ENCODE data around the gene EHD1. TPM values are rescaled to one million over a fixed set of nuclear protein-coding genes. Genes with fewer than 3 reads are reported as not detected.

EHD1 gene
- total RNA-seq, 2 donors from 2014 or later: 18.7 to 45.2 TPM

DNA sequence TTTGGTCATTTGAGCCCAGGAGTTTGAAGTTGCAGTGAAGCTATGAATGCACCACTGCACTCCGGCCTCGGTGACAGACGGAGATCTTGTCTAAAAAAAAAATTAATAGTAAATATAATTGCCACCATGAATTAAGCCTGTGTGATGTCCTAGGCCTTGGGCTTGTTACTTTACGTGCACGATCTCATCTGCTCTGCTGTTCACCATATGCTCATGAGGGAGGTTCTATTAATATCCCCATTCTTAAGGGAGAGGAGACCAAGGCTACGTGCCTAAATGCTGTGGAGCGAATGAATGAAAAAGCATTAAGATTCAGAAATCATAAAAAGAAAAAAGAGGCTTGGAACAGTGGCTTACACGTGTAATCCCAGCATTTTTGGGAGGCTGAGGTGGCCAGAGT is 41.2 kb upstream of the EHD1 start:
- no peak for ATAC-seq
- H3K4me3 ChIP-seq: no peak overlapping the region
- H3K4me1 ChIP-seq: peaks cover 35% of the 10 kb centered on the region
- no peaks in the 10 kb centered on the region for H3K9me3 ChIP-seq
- WGBS, 2 donors: 83 to 91% methylated on average over 8 of the region's 8 CpGs
- intact Hi-C loops (cut with DNase I): no loop called here
- TF ChIP-seq, protein P1, sequence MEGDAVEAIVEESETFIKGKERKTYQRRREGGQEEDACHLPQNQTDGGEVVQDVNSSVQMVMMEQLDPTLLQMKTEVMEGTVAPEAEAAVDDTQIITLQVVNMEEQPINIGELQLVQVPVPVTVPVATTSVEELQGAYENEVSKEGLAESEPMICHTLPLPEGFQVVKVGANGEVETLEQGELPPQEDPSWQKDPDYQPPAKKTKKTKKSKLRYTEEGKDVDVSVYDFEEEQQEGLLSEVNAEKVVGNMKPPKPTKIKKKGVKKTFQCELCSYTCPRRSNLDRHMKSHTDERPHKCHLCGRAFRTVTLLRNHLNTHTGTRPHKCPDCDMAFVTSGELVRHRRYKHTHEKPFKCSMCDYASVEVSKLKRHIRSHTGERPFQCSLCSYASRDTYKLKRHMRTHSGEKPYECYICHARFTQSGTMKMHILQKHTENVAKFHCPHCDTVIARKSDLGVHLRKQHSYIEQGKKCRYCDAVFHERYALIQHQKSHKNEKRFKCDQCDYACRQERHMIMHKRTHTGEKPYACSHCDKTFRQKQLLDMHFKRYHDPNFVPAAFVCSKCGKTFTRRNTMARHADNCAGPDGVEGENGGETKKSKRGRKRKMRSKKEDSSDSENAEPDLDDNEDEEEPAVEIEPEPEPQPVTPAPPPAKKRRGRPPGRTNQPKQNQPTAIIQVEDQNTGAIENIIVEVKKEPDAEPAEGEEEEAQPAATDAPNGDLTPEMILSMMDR (IDR thresholded peaks at IDR 0.05): no peak
- TF ChIP-seq POLR2A (IDR thresholded peaks at IDR 0.05): no peak
- no peak overlapping the region for H3K27ac ChIP-seq
- DNase-seq: no peak
- no peaks in the 10 kb centered on the region for H3K27me3 ChIP-seq
- no peaks in the 10 kb centered on the region for H3K36me3 ChIP-seq (replicated peaks in 1 of 2; ENCODE audit: insufficient read depth in 1 of 2, low read depth in 2 of 2)

DNA sequence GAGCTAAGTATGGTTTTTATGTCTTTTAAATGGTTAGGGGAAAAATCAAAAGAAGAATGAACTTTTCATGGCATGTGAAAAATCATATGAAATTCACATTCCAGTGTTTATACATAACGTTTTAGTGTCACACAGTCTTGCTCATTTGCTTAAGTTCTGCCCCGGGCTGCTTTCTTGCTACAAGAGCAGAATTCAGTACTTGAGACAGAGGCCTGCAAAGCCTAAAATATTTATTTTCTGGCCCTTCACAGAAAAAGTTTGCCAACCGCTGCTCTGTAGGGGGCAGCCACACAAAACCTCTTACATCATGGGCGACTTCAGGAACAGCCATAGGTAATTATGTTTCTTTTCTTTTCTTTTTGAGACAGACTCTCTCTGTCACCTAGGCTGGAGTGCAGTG is 39.6 kb upstream of the EHD1 start:
- WGBS, 2 donors: 9 to 11% methylated on average over 4 of the region's 4 CpGs
- Histone ChIP-seq H3K9me3 (no peaks in the 10 kb centered on the region), H3K4me3 (no peak overlapping the region), H3K36me3 (replicated peaks in 1 of 2; ENCODE audit: insufficient read depth in 1 of 2, low read depth in 2 of 2) (no peaks in the 10 kb centered on the region), H3K27ac (peak overlapping the region; percentile 35 to 82 (median 76)), H3K27me3 (no peaks in the 10 kb centered on the region), H3K4me1 (peaks cover 30% of the 10 kb centered on the region)
- TF ChIP-seq, protein P1 (IDR thresholded peaks at IDR 0.05): peak in 2 of 7 experiments; percentile 4 to 8
- no peak for TF ChIP-seq POLR2A (IDR thresholded peaks at IDR 0.05)
- ATAC-seq (no peak), DNase-seq (no peak)
- intact Hi-C loops (cut with DNase I): no loop called here

DNA sequence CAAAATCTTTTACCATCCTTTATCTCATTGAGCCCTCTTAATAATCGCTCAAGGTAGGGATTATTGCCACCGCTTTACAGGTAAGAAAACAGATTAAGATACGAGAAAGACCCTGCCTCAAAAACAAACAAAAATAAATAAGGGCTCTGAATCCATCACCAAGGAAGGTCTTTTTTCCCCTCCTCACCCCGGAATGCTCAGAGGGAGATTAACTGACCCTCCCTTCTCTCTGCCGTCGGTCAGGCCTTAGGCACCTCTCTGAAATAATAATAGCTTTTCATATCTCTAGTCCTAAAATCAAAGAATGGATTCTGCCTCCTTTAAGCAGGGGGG is 39.2 kb upstream of the EHD1 start:
- H3K36me3 ChIP-seq (replicated peaks in 1 of 2; ENCODE audit: insufficient read depth in 1 of 2, low read depth in 2 of 2): no peaks in the 10 kb centered on the region
- TF ChIP-seq POLR2A (IDR thresholded peaks at IDR 0.05): no peak
- TF ChIP-seq, protein P1 (IDR thresholded peaks at IDR 0.05): peak in 1 of 7 experiments; percentile 4
- DNase-seq (no peak), ATAC-seq (no peak)
- peaks cover 30% of the 10 kb centered on the region for H3K4me1 ChIP-seq
- intact Hi-C loops (cut with DNase I): no loop called here
- H3K27ac ChIP-seq: peak overlapping the region; percentile 35 to 82 (median 76)
- WGBS, 2 donors: 5 to 6% methylated on average over 6 of the region's 6 CpGs
- no peaks in the 10 kb centered on the region for H3K27me3 ChIP-seq
- peak overlapping the region; percentile 14 to 44 for H3K4me3 ChIP-seq
- no peaks in the 10 kb centered on the region for H3K9me3 ChIP-seq

DNA sequence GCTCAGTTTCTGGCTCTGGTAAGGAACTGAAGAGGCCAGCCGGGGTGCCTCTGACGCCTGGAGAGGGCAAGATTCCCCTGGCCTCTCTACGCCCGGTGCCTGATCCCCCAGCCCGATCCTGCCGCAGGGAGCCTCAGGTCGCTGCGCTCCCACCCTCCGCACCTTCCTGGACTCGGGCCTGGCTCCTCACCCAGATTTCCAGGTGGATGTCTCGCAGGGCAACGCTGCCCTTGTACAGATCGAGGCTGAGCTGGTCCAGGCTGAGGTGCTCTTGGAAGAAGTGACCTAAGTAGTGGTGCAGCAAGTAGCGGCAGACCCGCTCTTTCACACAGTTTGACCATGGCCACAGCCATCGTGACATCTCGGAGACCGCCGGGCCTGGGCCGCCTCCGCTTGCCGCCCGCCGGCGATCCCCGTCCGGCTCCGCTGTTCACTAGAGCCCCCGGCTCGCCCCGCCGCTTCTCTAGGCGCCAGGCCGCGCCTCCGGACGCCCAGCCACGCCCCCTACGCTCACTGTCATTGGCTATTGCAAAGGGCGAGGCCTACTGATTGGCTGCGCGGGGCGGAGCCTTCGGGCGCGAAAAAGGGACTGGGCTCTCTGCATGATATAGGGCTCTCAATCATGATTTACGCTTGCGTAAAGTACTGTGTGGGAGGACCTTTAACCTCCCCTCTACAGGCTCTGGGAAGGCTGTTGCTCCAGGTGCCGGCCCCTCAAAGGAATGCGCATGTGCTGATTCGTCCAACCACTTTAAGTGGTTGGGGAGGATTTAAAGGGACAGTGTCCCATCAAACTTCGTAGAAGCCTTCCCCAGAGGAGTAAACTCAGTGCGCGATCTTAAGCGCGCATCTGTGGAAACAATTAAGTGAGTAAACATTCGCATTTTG is 38.6 kb upstream of the EHD1 start, which contains the start of gene ATG2A:
Gene ATG2A, minus strand, starts transcription at position 435 of the 888 bp plus-strand sequence. Its CDS starts 74 bp downstream, at position 361.
- TF ChIP-seq, protein P1 (IDR thresholded peaks at IDR 0.05): no peak
- peak; percentile 78 to 92 (median 92) for TF ChIP-seq POLR2A (IDR thresholded peaks at IDR 0.05)
- peak within 1 kb of the TSS; percentile 39 to 82 (median 76) for H3K27ac ChIP-seq
- DNase-seq: peak; percentile 99 to 100 (median 100)
- ATAC-seq: peak; percentile 98
- WGBS, 2 donors: 0% methylated on average over 14 to 57 of the region's 57 CpGs
- H3K4me3 ChIP-seq: peak within 1 kb of the TSS; percentile 44 to 74
- peaks cover 30% of the 10 kb centered on the region for H3K4me1 ChIP-seq
- intact Hi-C loops (cut with DNase I): no loop called here
- H3K27me3 ChIP-seq: no peaks in the 10 kb centered on the region
- no peaks in the 10 kb centered on the region for H3K9me3 ChIP-seq
- H3K36me3 ChIP-seq (replicated peaks in 1 of 2; ENCODE audit: insufficient read depth in 1 of 2, low read depth in 2 of 2): no peaks in the 10 kb centered on the region

Data from body of pancreas (tissue), 4 donors.